Liver (tissue), 3 donors: Measurements from ENCODE around the gene ADAM19.

Experiments used
- ATF3 ChIP-seq: IDR thresholded peaks from 2 replicates; pipeline ENCODE4 v1.6.1; 2016; ENCODE audit warnings: antibody characterized with exemption
- CTCF ChIP-seq: fragments of 150-350 bp; IDR thresholded peaks from 2 replicates; pipeline ENCODE4 v1.5.1; 2017; ENCODE audit warnings: improper control_type of control experiment, low read depth, low read length; ENCODE audit not compliant: missing input control
- RAD21 ChIP-seq, 2 donors: IDR thresholded peaks; 2 replicates each; pipeline ENCODE4 v1.6.1; 2016; ENCODE audit warnings: antibody characterized with exemption in 2 of 2, mild to moderate bottlenecking in 2 of 2
- RXRA ChIP-seq, 2 donors: IDR thresholded peaks; 2 replicates each; pipeline ENCODE4 v1.6.1; 2017 to 2018; ENCODE audit warnings: antibody characterized with exemption in 2 of 2, mild to moderate bottlenecking in 1 of 2
- TAF1 ChIP-seq: conservative IDR thresholded peaks from 2 replicates; pipeline ENCODE4 v1.6.1; 2016; ENCODE audit warnings: antibody characterized with exemption, mild to moderate bottlenecking
- donor health status: healthy.
- donor health status: healthy.

DNA sequence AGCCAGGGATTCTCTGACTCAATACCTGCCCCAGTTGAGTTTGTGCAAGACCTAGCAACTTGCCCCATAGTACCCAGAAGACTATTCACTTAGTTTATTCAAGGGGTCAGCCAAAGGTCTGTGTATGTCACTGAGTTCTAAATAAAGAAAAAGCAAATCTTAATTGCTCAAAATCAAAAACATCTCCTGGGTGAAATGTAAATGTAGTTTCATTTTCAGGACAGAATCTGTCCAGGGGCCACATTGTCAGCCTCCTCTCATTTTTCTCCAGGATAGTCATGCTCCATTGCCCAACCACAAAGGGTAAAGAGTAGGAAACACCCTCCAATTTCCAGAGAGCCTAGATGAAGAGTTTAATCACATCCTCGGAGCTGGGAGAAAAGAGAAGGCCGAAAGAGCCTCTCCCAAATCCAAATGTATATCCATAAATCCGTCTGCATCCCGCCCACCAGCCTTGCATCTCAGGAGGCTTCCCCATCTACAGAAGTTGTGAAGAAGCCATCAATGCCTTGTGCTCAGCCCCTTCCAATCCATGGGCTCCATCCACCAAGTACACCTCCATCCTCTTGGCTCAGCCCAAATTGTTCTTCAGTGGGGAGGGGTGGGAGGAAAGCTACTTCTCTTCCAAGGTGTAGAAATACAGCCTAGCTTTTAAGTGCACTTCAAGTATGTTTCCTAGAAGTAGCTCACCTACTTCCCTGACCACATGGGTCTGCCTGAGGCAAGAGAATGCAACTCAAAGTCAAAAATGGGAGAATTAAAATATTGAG is 26.9 kb downstream of the ADAM19 start:
- TF ChIP-seq CTCF (no peak), RXRA (IDR thresholded peaks at IDR 0.05) (peak; percentile 98 to 99), RAD21 (IDR thresholded peaks at IDR 0.05) (peak; percentile 37 to 52), TAF1 (no peak), ATF3 (peak; percentile 89)
